HG03521 (cell line): ENCODE measurements around the gene DYRK3.
A peak's percentile ranks its signal among the peaks of the same experiment; 100 is the strongest.

Experiments
- ATAC-seq: cut with Tn5 transposase; IDR thresholded peaks from one replicate; pipeline ENCODE4 v1.9.1; 2021; ENCODE audit warnings: mild to moderate bottlenecking, moderate library complexity; ENCODE audit not compliant: unreplicated experiment

Gene DYRK3

GRCh38 chr1:206658981-206659273 is 23.6 kb downstream of the DYRK3 start:
- no peak for ATAC-seq

- ATAC-seq, result no peak
Measured at GRCh38 chr1:206660136-206660535, 24.8 kb downstream of the DYRK3 start.

GRCh38 chr1:206661161-206661820 is 26.0 kb downstream of the DYRK3 start:
- no peak for ATAC-seq

GRCh38 chr1:206662396-206663092 is 27.2 kb downstream of the DYRK3 start:
- ATAC-seq, result no peak

- ATAC-seq, result no peak
Measured at GRCh38 chr1:206663362-206663761, 28.0 kb downstream of the DYRK3 start.

GRCh38 chr1:206663832-206664652 is 28.7 kb downstream of the DYRK3 start:
- no peak for ATAC-seq

- ATAC-seq, result no peak
Measured at GRCh38 chr1:206664740-206665139, 29.4 kb downstream of the DYRK3 start.

- ATAC-seq, result no peak
Measured at GRCh38 chr1:206666031-206666561, 30.8 kb downstream of the DYRK3 start.

GRCh38 chr1:206666954-206667665 is 31.8 kb downstream of the DYRK3 start:
- no peak for ATAC-seq

GRCh38 chr1:206668351-206668750 is 33.0 kb downstream of the DYRK3 start:
- no peak for ATAC-seq

- ATAC-seq, result no peak
Measured at GRCh38 chr1:206668874-206669410, 33.6 kb downstream of the DYRK3 start.

GRCh38 chr1:206672011-206672688 is 36.8 kb downstream of the DYRK3 start:
- no peak for ATAC-seq

- no peak for ATAC-seq
Measured at GRCh38 chr1:206672844-206673758, 37.8 kb downstream of the DYRK3 start.

- ATAC-seq, result no peak
Measured at GRCh38 chr1:206674236-206674635, 38.9 kb downstream of the DYRK3 start.

- ATAC-seq, result no peak
Measured at GRCh38 chr1:206674745-206675175, 39.4 kb downstream of the DYRK3 start.

- ATAC-seq, result no peak
Measured at GRCh38 chr1:206676499-206676898, 41.2 kb downstream of the DYRK3 start.

- no peak for ATAC-seq
Measured at GRCh38 chr1:206678490-206678889, 43.2 kb downstream of the DYRK3 start.

GRCh38 chr1:206679738-206680211 is 44.4 kb downstream of the DYRK3 start:
- ATAC-seq, result peak; percentile 73

- ATAC-seq, result no peak
Measured at GRCh38 chr1:206680279-206680678, 44.9 kb downstream of the DYRK3 start.
